Fibroblast of lung (primary cell): ENCODE results near the gene PTPN14.

Experiments used
- CTCF ChIP-seq, 2 donors: IDR thresholded peaks in 1 of 2; conservative IDR thresholded peaks in 1 of 2; 1 replicate in 1 of 2; 2 replicates in 1 of 2; pipeline ENCODE4 v1.5.1; 2011 to 2012; ENCODE audit warnings: low read length in 2 of 2, control low read depth in 1 of 2, inconsistent platforms in 1 of 2, low read depth in 1 of 2, mild to moderate bottlenecking in 1 of 2
- EZH2 ChIP-seq: IDR thresholded peaks from 2 replicates; pipeline ENCODE4 v1.5.1; 2012; ENCODE audit warnings: low read length, control low read depth, mild to moderate bottlenecking; ENCODE audit errors: missing control alignments

GRCh38 chr1:214492401-214493075 is 58.9 kb downstream of the PTPN14 start:
- no peak for TF ChIP-seq EZH2
- TF ChIP-seq CTCF (conservative IDR thresholded peaks at IDR 0.05 in 1 of 2, IDR thresholded peaks at IDR 0.05 in 1 of 2; ENCODE audit: low read depth in 1 of 2, low read length in 2 of 2), result no peak
